Heart left ventricle (tissue), 13 donors: ENCODE results near the gene PBX1.

Source experiments
- POLR2A ChIP-seq, 2 donors: fragments of 450-650 bp; IDR thresholded peaks; one replicate each; pipeline ENCODE4 v1.6.1; 2017; ENCODE audit warnings: antibody characterized with exemption in 2 of 2, mild to moderate bottlenecking in 2 of 2, moderate library complexity in 2 of 2
- TF ChIP-seq, protein P1 (sequence below), 12 donors: fragments of 200-600 bp; sonication (generic) in 4 of 12; IDR thresholded peaks; one replicate each; pipeline versions ENCODE4 v1.5.0 to v1.8.0; 2018 to 2022; ENCODE audit warnings: antibody characterized with exemption in 12 of 12, mild to moderate bottlenecking in 5 of 12
- donor health status: ischemic (EF 13 %, LVEDD 7.1; RV severe dilation, severe dysfunction).
- donor health status: DM: no; HTN: yes; CAD: no.
- donor health status: DM: no; HTN: no; CAD: no.
- donor health status: ischemic (EF 25% LVEDD 6.9; RV normal size, moderate dysfunction).
- donor health status: ischemic (EF 25% LVEDD 5.7; RV mildly dilated, moderate dysfunction).
- donor health status: ischemic (EF 35%, LVEDD 5.7; RV mildly dilated, moderate dysfunction).
- donor health status: nonischemic (EF 11% LVEDD 7.7; RV severe dilation, severe dysfunction).
- donor health status: DM: yes; HTN: yes; CAD: no.
- donor health status: PGD.
- donor health status: ischemic (EF 29% LVEDD 5.4; RV normal size, mild dysfunction).
- donor health status: nonischemic (EF 23%, LVEDD 6.1; RV moderate dilation, normal function).

DNA sequence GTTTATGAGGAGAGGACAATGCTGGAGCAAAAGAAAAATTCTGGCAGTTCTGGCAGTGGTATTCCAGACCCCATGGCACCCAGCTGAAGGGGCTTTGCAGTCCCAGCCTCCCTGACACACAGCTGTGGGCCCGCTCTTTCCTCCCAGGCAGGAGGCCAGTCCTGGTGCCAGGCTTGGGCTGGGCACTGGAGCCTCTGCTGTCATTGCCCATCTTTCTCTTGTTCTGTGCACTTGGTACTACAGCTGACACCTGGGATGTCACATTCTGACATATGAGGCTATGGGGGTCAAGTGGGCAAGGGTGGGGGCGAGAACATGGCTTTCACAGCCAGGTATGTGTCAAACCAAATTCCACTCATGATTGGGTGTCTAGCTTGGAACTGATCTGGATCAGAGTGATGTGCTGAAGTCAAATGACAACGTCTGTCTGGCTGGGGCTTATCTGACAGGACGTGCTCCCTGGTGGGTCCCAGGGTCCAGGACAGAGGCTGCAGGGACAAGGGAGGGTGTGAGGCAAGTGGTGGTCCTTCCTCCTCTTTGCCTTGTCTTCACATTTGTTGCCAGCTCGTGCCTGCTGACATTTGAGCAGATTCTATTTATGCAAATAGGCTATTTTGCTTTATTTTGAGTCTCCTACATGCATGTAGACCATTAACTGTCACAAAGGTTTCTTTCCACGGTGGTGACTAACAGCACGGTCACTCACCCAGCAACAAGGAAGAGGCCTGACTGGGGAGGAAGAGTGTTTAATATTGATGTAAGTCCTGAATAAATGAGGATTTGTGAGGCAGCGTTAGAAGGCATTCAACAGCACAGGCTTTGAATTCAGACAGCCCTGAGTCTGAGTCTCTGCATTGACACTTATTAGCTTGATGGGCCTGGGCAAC, 336.3 kb downstream of the PBX1 start:
- TF ChIP-seq, protein P1, sequence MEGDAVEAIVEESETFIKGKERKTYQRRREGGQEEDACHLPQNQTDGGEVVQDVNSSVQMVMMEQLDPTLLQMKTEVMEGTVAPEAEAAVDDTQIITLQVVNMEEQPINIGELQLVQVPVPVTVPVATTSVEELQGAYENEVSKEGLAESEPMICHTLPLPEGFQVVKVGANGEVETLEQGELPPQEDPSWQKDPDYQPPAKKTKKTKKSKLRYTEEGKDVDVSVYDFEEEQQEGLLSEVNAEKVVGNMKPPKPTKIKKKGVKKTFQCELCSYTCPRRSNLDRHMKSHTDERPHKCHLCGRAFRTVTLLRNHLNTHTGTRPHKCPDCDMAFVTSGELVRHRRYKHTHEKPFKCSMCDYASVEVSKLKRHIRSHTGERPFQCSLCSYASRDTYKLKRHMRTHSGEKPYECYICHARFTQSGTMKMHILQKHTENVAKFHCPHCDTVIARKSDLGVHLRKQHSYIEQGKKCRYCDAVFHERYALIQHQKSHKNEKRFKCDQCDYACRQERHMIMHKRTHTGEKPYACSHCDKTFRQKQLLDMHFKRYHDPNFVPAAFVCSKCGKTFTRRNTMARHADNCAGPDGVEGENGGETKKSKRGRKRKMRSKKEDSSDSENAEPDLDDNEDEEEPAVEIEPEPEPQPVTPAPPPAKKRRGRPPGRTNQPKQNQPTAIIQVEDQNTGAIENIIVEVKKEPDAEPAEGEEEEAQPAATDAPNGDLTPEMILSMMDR (IDR thresholded peaks at IDR 0.05) = no peak
- TF ChIP-seq POLR2A (IDR thresholded peaks at IDR 0.05) = no peak
